ENCODE results near the gene TNFRSF21. TPM values are rescaled to one million over a fixed set of nuclear protein-coding genes. Genes with fewer than 3 reads are reported as not detected.

The TNFRSF21 gene
- total RNA-seq, 1 donor from 2014 or later: 24.2 TPM

- Mint-ChIP-seq H3K27ac (no peak overlapping the region), H3K4me1 (peaks cover 4% of the 10 kb centered on the region), H3K27me3 (ENCODE audit: low read depth) (no peaks in the 10 kb centered on the region), H3K9me3 (peaks cover 4% of the 10 kb centered on the region), H3K4me3 (no peak overlapping the region), H3K36me3 (no peaks in the 10 kb centered on the region)
- no peak for TF ChIP-seq CTCF (IDR thresholded peaks at IDR 0.05; ENCODE audit: unreplicated experiment)
- no peak for DNase-seq (ENCODE audit: low spot score in 2 of 2, unreplicated experiment in 2 of 2)
Measured at GRCh38 chr6:47196113-47196512, 113.6 kb downstream of the TNFRSF21 start.

- Mint-ChIP-seq H3K36me3 (no peaks in the 10 kb centered on the region), H3K27me3 (ENCODE audit: low read depth) (no peaks in the 10 kb centered on the region), H3K9me3 (peaks cover 4% of the 10 kb centered on the region), H3K27ac (peak overlapping the region; percentile 45), H3K4me3 (no peak overlapping the region), H3K4me1 (peaks cover 4% of the 10 kb centered on the region)
- no peak for TF ChIP-seq CTCF (IDR thresholded peaks at IDR 0.05; ENCODE audit: unreplicated experiment)
- DNase-seq (ENCODE audit: low spot score in 2 of 2, unreplicated experiment in 2 of 2): no peak
Measured at GRCh38 chr6:47195011-47195650, 114.6 kb downstream of the TNFRSF21 start.

- Mint-ChIP-seq H3K27me3 (ENCODE audit: low read depth) (no peaks in the 10 kb centered on the region), H3K36me3 (no peaks in the 10 kb centered on the region), H3K4me1 (peaks cover 5% of the 10 kb centered on the region), H3K9me3 (peaks cover 5% of the 10 kb centered on the region), H3K4me3 (no peak overlapping the region), H3K27ac (no peak overlapping the region)
- no peak for DNase-seq (ENCODE audit: low spot score in 2 of 2, unreplicated experiment in 2 of 2)
- no peak for TF ChIP-seq CTCF (IDR thresholded peaks at IDR 0.05; ENCODE audit: unreplicated experiment)
Measured at GRCh38 chr6:47188588-47189021, 121.1 kb downstream of the TNFRSF21 start.

- peaks cover 11% of the 10 kb centered on the region for H3K9me3 Mint-ChIP-seq
- no peaks in the 10 kb centered on the region for H3K27me3 Mint-ChIP-seq (ENCODE audit: low read depth)
- no peak overlapping the region for H3K4me3 Mint-ChIP-seq
- no peak for TF ChIP-seq CTCF (IDR thresholded peaks at IDR 0.05; ENCODE audit: unreplicated experiment)
- H3K4me1 Mint-ChIP-seq: peaks cover 5% of the 10 kb centered on the region
- no peak for DNase-seq (ENCODE audit: low spot score in 2 of 2, unreplicated experiment in 2 of 2)
- H3K36me3 Mint-ChIP-seq: no peaks in the 10 kb centered on the region
- no peak overlapping the region for H3K27ac Mint-ChIP-seq
Measured at GRCh38 chr6:47187893-47188587, 121.7 kb downstream of the TNFRSF21 start.

GRCh38 chr6:47187113-47187512 is 122.6 kb downstream of the TNFRSF21 start:
- Mint-ChIP-seq H3K27ac (no peak overlapping the region), H3K9me3 (peaks cover 14% of the 10 kb centered on the region)

More at GRCh38 chr6:47187113-47187512, 122.6 kb downstream of the TNFRSF21 start:
- Mint-ChIP-seq H3K4me1 (peaks cover 5% of the 10 kb centered on the region), H3K4me3 (no peak overlapping the region), H3K27me3 (ENCODE audit: low read depth) (no peaks in the 10 kb centered on the region), H3K36me3 (no peaks in the 10 kb centered on the region)
- TF ChIP-seq CTCF (IDR thresholded peaks at IDR 0.05; ENCODE audit: unreplicated experiment): no peak
- DNase-seq (ENCODE audit: low spot score in 2 of 2, unreplicated experiment in 2 of 2): no peak
